ENCODE data around the gene ATP5PO. TPM values are rescaled to one million over a fixed set of nuclear protein-coding genes. Genes with fewer than 3 reads are reported as not detected.

Gene ATP5PO
- total and polyA plus RNA-seq, 2 of the 8 experiments (the other 6 are each of a cell fraction or from before 2014, with no cell fraction given), result 251 to 267 TPM

- POLR2A ChIA-PET (ENCODE audit: partially characterized antibody), result interaction anchor here (1.0 to 1.3 kb wide), 2 partner anchors 16 to 124 kb away, joined by 3 to 4 read pairs; no protein-coding TSS in a partner anchor
Measured at GRCh38 chr21:33950431-33951079, 35.0 kb upstream of the ATP5PO start.

More at GRCh38 chr21:33950431-33951079, 35.0 kb upstream of the ATP5PO start:
- H3K9ac ChIP-seq (replicated peaks in 1 of 4; ENCODE audit: extremely low read depth in 1 of 4, low read depth in 3 of 4, low read length in 3 of 4), result no peak overlapping the region
- no peaks in the 10 kb centered on the region for H4K20me1 ChIP-seq (replicated peaks in 1 of 2; ENCODE audit: control insufficient read depth in 1 of 2, insufficient read depth in 2 of 2, low read length in 2 of 2)
- CTCF ChIA-PET (ENCODE audit: partially characterized antibody), result interaction anchor here (0.8 to 1.4 kb wide), 4 partner anchors 18 to 104 kb away, joined by 3 to 5 read pairs (median 4); no protein-coding TSS in a partner anchor
- peaks cover 10 to 21% (median 14%) of the 10 kb centered on the region in 4 experiments; a peak in 6 of 7 replicates for H3K4me1 ChIP-seq (replicated peaks in 1 of 4; ENCODE audit: control insufficient read depth in 3 of 4, insufficient read depth in 4 of 4, low read length in 3 of 4)
- no peak overlapping the region for H3K4me2 ChIP-seq (ENCODE audit: insufficient read depth in 1 of 2, low read depth in 2 of 2, low read length in 2 of 2)
- no peak overlapping the region for H4K5ac ChIP-seq (ENCODE audit: insufficient read length, low read depth, low read length)
- H2BK12ac ChIP-seq (ENCODE audit: low read depth, low read length), result no peak overlapping the region
- H2BK20ac ChIP-seq (ENCODE audit: low read length), result no peak overlapping the region
- no peak overlapping the region for H4K91ac ChIP-seq (replicated peaks; ENCODE audit: insufficient read length, low read length)
- H3K27me3 ChIP-seq (replicated peaks in 1 of 4; ENCODE audit: control insufficient read depth in 3 of 4, extremely low read depth in 1 of 4, insufficient read depth in 3 of 4, low read length in 3 of 4), result no peaks in the 10 kb centered on the region
- no peak overlapping the region for H3K18ac ChIP-seq (ENCODE audit: extremely low read depth, low read length)
- TF ChIP-seq CBX8 (IDR thresholded peaks at IDR 0.05; ENCODE audit: borderline replicate concordance, low read depth, low read length) (no peak), EGR1 (IDR thresholded peaks at IDR 0.05; ENCODE audit: borderline replicate concordance, low read depth, low read length) (no peak), SP2 (IDR thresholded peaks at IDR 0.05; ENCODE audit: low read length) (no peak), MAX (IDR thresholded peaks at IDR 0.05) (no peak)
- no peak overlapping the region for H2AFZ ChIP-seq (ENCODE audit: low read length)
- H3K14ac ChIP-seq (ENCODE audit: insufficient read length), result no peak overlapping the region
- H3K56ac ChIP-seq (replicated peaks; ENCODE audit: insufficient read length, low read depth, low read length), result no peak overlapping the region
- no peak overlapping the region for H3K4me3 ChIP-seq (ENCODE audit: extremely low read depth in 1 of 4, insufficient read depth in 2 of 4, low read depth in 3 of 4, low read length in 4 of 4)
- no peak overlapping the region for H2AK5ac ChIP-seq (ENCODE audit: low read depth, low read length)
- H2BK5ac ChIP-seq (ENCODE audit: low read depth, low read length), result no peak overlapping the region
- H3K79me1 ChIP-seq (ENCODE audit: low read depth, low read length), result no peaks in the 10 kb centered on the region
- 80% methylated on average over 10 of the region's 10 CpGs; no CpG with 5 or more reads in 1 of the 2 experiments for WGBS, 2 experiments (ENCODE audit: extremely low coverage in 1 of 2, insufficient coverage in 1 of 2, insufficient read length in 1 of 2, insufficient replicate concordance in 2 of 2, low coverage in 1 of 2, low lambda C conversion rate in 2 of 2, missing lambda C conversion rate in 1 of 2)
- H3K4ac ChIP-seq (replicated peaks; ENCODE audit: insufficient read length, low read depth, low read length), result no peak overlapping the region
- no peak overlapping the region for H2BK15ac ChIP-seq (ENCODE audit: low read length)
- no peaks in the 10 kb centered on the region for H3K79me2 ChIP-seq (ENCODE audit: control insufficient read depth in 1 of 2, insufficient read depth in 2 of 2, low read length in 2 of 2)
- peak in 1 of 2 experiments; percentile 34 for DNase-seq (ENCODE audit: low read depth in 1 of 2, low spot score in 2 of 2)
- no peaks in the 10 kb centered on the region for H3K9me3 ChIP-seq (ENCODE audit: insufficient read depth in 2 of 2, low read depth in 1 of 2, low read length in 1 of 2)
- H2BK120ac ChIP-seq (replicated peaks; ENCODE audit: low read depth, low read length), result no peak overlapping the region
- no peaks in the 10 kb centered on the region for H3K36me3 ChIP-seq (ENCODE audit: control insufficient read depth in 2 of 4, insufficient read depth in 4 of 4, low read length in 3 of 4)
- H3K23ac ChIP-seq (ENCODE audit: insufficient read length), result no peak overlapping the region
- H4K8ac ChIP-seq (ENCODE audit: extremely low read depth, insufficient read depth, low read length), result 0 out of 2 replicates have a peak overlapping the region, but pooled peaks have one; percentile 5
- H3K27ac ChIP-seq (ENCODE audit: low read depth, low read length), result no peak overlapping the region
- no peak for FAIRE-seq
- peaks cover 2% of the 10 kb centered on the region; the same call in 1 of the 2 replicates for H3K23me2 ChIP-seq (ENCODE audit: low read depth, low read length)
